WI38 (cell line): ENCODE results near the gene MBTPS1.
A peak's percentile ranks its signal among the peaks of the same experiment; 100 is the strongest.

Source experiments
- H3K4me3 ChIP-seq: 2 replicates; pipeline ENCODE4 v1.5.1; 2011; ENCODE audit warnings: low read depth, mild to moderate bottlenecking, control low read depth, low read length
- CTCF ChIP-seq: IDR thresholded peaks from 2 replicates; pipeline ENCODE4 v1.5.1; 2012; ENCODE audit warnings: low read depth, mild to moderate bottlenecking, control low read depth, low read length

MBTPS1 gene

DNA sequence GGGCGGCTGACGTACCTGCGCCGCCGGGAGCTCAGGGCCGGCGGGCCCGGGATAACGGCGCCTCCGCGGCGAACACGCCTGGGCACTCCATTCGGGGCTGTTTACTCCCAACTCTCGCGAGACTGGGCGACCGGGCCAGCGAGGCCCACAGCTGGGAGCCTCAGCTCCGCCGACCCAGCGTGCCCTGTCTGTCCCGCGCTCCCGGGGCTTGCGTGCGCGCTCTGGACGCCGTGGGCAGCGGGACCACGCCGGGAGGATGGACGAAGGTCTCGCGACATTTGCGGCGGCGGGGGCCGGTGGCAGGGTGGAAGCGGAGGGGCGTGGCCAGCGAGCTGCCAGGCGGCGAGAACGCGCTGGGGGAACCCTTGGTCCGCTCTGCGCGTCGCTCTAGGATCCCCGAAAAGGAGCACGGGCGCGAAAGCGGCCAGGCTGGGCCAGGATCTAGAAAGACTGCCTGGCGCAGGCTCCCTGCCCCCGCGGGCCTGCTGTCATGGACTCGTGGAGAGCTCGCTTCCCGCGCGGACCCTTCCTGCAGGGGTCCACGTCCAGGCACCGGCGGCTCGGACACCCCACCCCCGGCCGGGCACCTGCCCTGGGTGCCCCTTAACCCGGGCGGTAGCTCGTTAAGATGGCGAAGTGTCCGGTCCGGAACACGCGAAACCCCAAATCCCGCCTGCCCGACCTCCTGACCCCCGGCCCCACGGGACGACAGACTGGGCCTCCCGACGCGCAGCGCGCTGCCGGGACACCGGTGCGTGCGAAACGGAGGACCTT lies at the start of gene MBTPS1:
MBTPS1 (minus strand) TSS at position 223 of the 774 bp plus-strand sequence. CDS start 15,159 bp downstream, outside the sequence.
- no peak for TF ChIP-seq CTCF
- H3K4me3 ChIP-seq = peak within 1 kb of the TSS; percentile 87

GRCh38 chr16:84165746-84166145 lies 49.0 kb upstream of the MBTPS1 start:
- TF ChIP-seq CTCF = no peak

GRCh38 chr16:84161801-84162200 lies 45.1 kb upstream of the MBTPS1 start:
- no peak for TF ChIP-seq CTCF
- H3K4me3 ChIP-seq = no peak overlapping the region

More at GRCh38 chr16:84165746-84166145, 49.0 kb upstream of the MBTPS1 start:
- no peak overlapping the region for H3K4me3 ChIP-seq

DNA sequence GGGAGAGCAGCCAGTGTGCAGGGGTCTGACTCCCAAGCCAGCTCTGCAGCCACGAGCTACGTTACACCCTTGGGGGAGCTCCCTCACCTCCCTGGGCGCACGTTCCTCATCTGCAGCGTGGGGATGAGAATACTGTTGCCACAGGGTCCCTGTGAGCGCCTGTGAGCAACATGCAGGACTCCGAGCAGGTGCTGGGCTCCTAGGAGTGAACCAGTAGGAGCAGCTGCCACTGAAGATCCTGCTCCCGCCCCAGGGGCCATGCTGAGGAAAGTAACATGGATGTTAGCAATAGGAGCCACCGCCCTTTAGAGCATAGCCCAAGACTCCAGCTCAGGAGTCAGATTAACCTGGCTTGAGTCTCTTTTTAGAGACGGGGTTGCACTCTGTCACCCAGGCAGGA lies 44.3 kb upstream of the MBTPS1 start:
- no peak for TF ChIP-seq CTCF
- no peak overlapping the region for H3K4me3 ChIP-seq

- no peak overlapping the region for H3K4me3 ChIP-seq
- TF ChIP-seq CTCF = no peak
Measured at GRCh38 chr16:84159800-84160199, 43.1 kb upstream of the MBTPS1 start.

GRCh38 chr16:84159007-84159406 lies 42.3 kb upstream of the MBTPS1 start:
- no peak overlapping the region for H3K4me3 ChIP-seq
- TF ChIP-seq CTCF = no peak

- H3K4me3 ChIP-seq = no peak overlapping the region
- TF ChIP-seq CTCF = no peak
Measured at GRCh38 chr16:84156342-84156784, 39.6 kb upstream of the MBTPS1 start.
